Activated CD4-positive, alpha-beta T cell treated with anti-CD3 and anti-CD28 coated beads for 1 hour (primary cell): ENCODE measurements around the gene OTOGL.
"Not testable (repeated sequence)": the region's sequence is repeated elsewhere in the genome, so short reads cannot be mapped to it uniquely, and the experiment has no call there.

Experiments used
- DNase-seq: peaks from one replicate; pipeline ENCODE4 v3.0.0-alpha.2; 2020

OTOGL gene

DNA sequence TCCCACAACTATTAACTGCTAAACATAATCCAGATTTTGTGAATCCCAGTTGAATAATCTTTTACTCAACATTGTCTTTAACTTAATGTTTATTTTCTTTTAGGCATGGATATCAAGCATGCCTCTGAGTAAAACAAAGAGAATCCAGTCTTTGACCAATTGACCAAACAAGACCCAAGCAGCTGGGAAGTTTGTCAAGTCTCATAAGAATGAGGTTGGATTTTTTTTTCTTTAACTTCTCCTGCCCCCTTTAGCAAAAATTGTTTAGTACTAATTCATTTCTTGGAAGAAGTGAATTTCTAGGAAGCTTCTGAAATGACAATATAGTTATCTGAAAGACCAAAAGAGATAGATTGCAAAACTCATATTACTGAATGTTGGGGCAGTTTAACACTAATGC is 89.9 kb downstream of the OTOGL start:
- DNase-seq, result no peak

DNA sequence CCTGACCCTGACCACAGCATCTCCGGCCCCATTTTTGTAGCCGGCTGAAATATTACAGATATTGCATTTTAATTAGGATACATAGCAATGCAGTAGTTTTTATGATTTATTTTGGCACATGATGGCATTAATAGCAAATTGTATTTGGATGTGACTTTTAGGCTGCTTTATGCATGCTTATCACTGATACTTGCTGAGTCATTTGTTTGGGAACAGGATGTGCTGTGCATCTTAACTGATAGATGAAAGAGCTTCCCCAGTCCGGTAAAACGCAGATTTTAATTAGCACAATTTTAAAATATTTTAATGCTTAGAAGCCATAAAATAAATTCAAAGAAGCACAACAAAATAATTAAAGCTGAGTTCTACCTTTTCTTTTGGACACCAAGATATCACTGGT is 90.7 kb downstream of the OTOGL start:
- DNase-seq, result no peak

DNA sequence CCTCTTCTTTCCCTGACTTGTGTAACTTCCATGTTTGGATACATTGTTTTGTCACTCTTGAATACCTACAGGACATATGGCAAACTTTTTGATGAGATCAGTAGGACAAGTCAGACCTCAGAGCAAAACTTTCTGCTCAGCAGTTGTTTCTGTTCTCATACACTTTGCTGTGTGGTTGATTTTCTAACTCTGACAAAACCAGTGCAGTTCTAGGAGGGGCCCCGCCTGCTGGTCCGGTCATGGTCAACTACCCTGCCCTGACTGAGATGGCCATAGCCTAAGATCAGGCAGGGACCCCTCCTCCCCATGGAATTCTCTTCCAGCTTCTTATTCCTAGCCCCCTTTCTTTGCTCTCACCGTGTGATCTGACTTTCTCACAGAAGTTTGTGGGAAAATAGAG is 92.8 kb downstream of the OTOGL start:
- no peak for DNase-seq

DNA sequence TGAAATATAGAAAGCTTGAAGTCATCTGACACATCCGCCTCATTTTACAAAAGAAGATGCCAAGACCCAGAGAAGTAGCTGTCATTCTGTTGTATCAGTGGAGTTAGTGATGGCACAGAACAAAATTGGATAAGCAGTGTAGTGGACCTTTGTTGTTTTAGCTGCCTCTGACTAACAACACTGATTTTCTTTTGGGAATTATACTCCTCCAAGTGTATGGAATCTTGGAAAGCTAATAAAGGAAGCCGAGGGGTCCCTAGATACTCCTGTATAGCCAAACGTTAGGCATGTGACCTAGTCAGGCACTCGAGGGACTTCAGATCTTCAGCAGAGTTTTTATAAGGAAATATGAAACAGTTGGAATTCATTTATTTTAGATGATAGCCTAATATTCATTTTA is 94.5 kb downstream of the OTOGL start:
- DNase-seq, result no peak

DNA sequence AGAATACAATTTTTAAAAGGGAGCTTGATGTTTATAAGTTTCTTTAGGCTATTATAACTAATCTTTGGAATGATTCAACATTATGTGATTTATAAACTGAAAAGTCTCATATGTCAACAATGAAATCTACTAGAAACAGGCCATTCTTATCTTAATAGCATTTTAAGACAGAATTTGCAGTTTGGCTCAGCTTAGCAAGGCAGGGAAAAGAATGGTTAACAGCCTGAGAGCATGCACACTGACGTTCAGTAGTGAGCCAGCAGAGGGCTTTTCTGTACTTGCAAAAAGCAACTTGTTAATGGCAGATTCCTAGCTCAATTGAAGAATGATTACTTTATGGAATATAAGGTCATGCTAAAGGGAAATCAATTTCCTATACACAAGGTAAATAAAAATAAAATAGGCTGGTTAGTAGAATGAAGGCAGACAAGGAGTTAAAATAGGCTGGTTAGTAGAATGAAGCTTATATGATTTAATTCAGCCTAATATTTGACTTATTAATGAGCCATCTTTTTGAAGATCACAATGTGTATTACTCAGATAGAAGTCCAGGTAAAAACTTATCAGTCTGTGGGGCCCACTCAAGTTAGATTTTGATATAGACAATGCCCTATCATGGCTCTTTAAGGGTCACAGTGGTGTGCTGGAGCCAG is 95.9 kb downstream of the OTOGL start:
- no peak for DNase-seq

DNA sequence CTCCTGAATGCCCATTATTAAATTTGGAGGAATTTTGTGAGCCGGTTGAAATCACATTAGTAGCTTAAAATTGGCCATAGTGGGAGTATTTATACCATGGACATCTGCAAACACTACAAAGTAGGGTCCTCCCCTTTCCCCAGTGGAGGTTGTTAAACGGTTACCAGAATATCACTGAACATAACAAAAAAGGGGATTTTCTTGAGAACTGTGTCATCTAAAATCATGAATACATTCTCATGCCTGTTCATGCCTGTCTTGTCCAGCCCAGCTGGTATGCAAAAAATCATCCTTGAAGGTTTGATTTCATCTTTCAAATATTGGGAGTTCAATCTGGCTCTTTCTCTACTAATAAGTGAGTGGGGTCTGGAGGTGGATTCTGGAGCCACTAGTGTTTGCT is 96.4 kb downstream of the OTOGL start:
- DNase-seq, result no peak

DNA sequence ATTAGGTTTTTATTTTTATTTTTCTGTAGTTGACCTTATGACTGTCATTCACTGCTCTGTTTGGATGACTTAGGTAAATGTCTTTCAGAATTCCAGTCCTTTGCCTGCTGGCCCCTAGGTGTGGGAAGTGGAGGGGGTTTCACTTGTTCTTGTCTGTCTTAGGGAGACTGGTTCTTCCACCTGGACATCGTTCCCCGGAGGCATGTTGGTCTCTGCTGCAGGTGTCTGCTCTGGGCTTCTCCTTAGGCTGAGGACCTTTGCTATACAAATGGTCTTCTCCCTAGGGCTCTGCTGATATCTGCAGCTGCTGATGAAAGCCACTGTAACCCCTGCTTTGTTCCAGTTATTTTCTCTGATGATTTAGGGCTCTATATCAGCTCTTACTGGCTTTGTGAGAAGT is 97.1 kb downstream of the OTOGL start:
- no peak for DNase-seq

DNA sequence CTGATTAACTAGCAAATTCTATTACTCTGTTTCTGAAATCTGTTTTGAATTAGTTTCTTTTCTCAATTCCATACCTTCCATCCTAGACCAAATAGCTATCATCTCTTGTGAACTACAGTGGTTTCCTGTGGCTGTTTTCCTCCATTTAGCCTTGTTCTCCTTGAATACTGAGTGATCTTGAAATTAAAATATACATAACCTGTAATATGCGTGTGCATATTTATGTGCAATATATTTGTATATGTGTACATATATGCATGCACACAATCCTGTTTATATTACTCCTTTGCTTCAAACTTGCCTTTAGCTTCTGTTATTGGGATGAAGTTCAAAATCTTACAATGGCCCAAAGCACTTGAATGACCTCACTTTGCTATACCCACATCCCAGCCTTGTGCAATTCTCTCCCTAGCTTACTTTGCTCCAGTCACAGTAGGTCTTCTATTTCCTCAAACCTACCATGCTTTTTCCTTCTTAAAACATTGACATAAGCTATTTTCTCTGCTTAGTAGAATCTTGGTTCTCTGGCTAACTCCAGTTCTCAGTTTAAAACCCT is 99.5 kb downstream of the OTOGL start:
- DNase-seq, result no peak

DNA sequence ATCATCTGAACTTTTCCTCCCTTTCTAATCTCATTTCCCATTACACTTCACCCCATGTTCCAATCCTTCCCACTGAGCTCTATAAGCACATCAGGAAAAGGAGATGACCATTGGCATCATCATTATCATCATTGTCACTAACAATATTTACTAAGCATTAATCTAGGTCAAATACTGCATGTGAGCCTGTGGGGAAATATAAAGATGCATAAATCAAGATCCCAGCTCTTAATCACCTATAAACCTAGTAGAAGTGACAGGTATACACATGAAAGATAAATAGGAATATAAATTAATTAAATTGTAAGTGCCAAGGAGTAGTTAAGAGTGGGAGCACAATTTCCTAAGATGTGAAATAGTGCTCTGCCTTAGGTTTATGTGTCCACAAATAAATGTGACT is 100.6 kb downstream of the OTOGL start:
- DNase-seq, result no peak

DNA sequence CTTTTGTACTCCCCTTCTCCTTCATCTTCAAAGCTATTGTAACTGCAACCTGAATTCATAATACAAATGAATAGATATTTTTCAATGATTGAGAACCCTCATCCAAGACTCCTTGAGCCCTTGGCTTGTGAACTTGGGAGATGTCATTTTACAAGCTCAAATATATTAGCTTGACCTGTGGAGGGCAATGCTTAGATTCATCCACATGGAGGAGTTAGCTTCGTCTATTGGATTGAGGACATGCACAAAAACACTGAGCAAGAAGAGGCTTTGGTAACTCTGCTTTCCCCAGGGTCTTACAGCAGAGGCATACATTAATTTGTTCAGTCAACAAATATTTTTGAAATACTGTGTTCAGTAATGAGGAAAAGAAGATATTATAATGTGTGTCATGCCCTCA is 101.1 kb downstream of the OTOGL start:
- DNase-seq, result no peak

DNA sequence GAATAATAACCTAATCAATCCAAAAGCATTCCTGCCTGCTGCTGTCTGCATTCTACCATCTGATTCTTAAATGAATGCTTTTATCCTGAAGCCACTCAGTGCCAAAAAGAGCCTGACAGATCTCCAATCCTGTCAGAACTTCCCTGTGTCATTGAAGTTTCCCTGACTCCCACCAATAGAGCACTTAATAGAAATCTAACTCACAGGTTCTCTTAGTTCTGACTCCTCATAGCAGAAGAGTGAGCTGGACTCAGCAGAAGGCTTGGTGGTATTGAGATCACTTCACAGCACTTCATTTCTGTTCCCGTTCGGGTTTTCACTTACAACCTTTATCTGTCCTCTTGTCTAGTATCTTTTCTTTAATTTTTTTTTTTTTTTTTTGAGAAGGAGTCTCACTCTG is 102.6 kb downstream of the OTOGL start:
- no peak for DNase-seq

DNA sequence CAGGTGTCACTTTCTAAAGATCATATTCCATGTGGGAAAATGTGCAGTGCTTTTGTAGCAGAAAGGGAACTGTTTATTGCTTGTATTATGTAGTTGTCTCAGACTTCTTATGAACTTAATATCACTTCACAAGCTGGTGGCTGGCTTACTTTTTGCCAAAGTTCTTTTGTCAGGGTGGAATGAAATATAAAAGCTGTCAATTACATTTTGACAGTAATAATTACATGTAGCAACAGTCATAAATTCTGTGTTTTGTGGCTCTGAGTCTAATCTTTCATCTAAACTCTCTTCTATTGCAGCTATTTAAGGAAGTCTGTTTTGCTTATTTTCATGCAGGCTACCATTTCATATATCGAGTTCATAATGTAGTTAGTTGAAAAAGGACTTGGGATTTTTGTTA is 106.6 kb downstream of the OTOGL start:
- no peak for DNase-seq

DNA sequence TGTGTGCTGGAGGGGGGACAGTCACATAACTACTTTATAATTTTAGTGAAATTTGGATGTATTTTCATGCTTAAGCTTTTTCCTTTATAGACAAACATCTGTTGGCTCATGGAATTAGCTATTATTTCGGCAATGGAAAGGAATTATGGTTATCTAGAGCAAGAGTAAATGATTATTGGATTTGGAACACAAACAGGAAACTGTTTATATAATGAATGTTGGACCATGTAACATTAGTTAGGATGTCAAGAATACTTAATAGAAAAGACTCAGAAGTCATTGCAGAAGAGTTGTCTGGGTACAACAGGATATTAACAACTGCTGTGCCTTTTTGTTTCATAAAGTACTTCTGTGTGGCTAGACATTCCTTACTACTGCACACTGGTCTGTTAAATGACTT is 108.7 kb downstream of the OTOGL start:
- no peak for DNase-seq

DNA sequence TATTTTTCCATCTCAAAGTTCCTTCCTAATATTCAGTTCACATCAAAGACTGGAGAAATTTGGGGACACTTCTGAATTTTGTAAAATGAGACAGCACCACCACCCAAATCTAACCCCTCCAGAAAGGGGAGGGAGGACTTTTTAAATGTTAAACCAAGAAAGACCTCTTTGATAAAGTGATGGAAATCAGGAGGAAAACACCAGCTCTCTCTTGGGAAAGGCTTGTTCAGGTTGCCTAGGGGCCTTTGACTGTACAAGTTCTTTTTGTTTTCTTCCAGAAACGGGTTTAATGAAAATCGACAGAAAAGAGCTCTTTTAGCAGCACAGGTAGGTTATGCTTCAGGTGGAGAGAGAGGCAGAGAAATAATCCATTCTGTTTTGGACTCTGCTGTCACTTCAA is 112.3 kb downstream of the OTOGL start:
- DNase-seq, result no peak

DNA sequence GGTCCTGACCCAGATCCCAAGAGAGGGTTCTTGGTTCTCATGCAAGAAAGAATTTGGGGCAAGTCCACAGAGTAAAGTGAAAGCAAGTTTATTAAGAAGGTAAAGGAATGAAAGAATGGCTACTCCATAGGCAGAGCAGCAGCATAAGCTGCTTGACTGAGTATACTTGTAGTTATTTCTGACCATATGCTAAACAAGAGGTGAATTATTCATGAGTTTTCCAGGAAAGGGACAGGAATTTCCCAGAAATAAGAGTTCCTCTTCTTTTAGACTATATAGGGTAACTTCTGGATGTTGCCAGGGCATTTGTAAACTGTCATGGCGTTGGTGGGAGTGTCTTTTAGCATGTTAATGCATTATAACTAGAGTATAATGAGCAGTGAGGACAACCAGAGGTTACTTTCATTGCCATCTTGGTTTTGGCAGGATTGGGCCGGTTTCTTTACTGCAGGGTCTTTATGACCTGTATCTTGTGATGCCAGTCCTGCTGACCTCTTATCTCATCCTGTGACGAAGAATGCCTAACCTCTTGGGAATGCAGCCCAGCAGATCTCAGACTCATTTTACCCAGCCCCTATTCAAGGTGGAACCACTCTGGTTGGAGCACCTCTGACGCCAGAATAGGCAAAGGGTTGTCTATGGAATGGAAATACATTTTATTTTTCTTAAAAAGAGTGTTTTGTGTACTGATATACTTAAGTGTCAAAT is 113.8 kb downstream of the OTOGL start:
- no peak for DNase-seq

DNA sequence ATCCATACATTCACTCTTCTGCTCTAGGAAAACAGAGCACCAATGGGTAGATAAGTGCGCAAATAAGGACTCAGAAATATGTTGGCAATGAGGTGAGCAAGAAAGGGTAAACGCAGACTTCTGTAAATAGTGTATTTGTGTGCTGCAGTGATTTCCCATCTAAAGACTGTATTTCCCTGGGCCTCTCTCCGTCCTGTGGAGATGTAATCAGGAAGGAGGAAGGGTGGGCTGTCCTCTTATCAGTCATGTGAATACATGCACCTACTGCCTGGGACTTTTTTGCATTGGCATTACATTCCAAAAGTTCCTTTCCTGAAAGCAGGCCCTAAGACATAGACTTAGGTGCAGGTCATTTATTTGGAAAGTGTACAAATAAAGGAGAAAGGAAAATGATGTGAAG is 114.5 kb downstream of the OTOGL start:
- no peak for DNase-seq

DNA sequence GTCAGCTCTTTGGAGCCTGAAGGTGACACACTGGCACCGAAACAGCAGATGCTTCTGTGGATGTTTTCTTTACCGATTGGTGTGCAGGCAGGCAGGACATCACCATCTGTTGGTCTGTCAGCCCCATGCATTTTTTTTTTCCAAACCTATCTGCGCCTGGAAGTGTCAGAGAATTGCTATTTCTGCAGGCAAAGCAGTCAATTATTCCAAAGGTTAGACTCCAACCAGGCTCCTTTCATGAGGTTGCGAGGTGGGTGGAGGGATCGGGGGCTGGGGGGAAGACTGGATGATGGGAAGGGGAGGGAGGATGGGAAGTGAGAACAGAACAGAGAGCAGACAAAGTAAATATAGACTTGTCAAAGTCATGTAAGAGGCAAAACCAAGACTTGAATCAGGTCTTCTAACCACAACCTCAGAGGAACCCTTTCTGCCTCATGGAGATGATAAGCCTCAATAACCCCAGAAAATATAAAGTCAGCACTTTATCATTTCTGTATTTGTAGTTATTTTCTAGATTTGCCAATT is 117.7 kb downstream of the OTOGL start:
- no peak for DNase-seq

DNA sequence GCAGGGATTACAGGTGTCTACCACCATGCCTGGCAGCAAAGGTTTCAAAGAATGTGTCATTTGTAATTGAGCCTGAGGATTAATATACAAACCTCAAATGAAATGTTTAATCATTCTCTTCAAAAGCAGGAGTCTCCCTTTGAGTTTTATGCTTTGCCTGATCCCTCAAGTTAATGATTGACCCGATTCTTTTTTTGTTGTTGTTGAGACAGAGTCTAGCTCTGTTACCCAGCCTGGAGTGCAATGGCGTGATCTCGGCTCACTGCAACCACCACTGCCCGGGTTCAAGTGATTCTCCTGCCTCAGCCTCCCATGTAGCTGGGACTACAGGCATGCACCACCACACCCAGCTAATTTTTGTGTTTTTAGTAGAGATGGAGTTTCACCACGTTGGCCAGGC is 119.6 kb downstream of the OTOGL start:
- not testable (repeated sequence) for DNase-seq

DNA sequence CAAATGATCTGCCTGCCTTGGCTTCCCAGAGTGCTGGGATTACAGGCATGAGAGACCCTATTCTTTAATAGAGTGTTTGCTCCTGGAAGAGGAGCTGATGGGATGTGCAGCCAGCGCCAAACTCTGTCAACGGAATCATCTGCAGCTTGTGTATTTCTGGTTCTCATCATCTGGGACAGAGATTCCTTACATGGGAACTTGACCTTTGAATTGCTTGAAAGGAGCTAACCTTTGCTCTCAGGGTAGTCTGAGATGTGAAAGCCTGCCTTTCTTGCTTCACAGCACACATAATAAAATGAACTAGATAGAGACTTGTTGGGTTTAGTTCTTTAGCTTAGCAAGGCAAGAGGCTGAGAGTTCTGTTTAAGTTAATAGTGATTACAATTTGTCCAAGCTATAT is 120.0 kb downstream of the OTOGL start:
- no peak for DNase-seq

DNA sequence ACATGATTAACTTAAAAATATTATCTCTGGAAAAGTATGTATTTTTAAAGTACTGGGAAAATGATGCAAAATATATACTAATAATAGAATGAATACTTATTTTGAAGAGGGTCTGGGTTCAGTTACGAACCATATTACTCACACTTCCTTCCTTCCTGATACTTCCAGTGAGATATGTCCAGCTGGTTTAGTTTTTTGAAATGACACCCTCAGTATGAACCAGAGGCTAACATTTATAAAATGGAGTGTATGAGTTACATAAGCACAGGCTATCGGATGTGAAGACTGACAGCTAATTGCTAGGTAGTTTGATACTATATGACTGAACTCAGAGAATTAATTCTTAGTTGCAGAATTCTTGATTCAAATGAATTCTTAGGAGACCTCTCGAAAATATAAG is 122.9 kb downstream of the OTOGL start:
- DNase-seq, result no peak

DNA sequence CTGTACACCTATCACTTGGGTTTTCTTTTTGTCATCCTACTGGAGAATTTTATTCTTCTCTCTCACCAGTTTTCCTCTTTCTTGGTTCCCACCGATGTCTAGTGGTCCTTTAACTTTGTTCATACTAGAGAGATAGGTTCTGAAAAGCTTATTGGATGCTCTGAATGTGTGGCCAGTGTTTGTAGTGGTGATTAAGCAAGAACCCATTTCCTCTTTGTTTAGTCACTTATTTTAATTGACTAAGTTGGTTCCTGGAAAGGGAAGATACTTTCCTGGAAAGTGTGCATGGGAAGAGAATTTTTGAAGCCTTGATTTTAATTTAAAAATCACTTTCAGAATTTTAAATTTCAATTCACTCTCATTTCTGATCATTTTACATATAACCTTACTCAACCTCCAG is 127.2 kb downstream of the OTOGL start:
- no peak for DNase-seq

DNA sequence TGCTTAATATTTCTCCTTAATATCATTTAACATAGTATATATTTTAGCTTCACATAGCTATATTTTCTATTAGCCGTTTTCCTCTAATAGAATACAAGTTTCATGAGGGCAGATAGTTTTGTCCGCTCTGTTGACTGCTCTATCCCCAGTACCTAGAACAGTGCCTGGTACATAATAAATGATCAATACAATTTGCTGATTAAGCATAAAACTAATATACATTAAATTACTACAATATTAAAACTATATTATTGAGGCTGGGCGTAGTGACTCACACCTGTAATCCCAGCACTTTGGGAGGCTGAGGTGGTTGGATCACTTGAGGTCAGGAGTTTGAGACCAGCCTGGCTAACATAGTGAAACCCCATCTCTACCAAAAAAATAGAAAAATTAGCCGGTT is 128.6 kb downstream of the OTOGL start:
- not testable (repeated sequence) for DNase-seq

DNA sequence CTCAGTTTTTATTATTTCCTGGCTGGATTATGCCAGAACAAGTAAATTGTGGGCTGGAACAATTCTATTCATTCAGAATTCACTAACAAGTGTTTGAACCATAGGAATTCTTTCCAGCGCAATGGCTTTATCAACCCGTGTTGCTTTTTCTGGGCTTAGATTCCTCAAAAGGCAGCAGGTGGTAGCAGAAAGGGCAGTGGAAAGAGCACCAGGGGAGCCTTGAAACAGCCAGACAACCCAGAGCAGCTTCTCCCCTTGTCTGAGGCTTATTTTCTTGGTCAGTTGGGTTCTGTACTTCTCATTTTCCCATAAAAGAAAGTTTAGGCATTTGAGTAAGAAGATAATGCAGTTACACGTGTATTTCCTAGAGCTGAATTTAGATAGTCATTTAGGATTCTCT is 130.7 kb downstream of the OTOGL start:
- no peak for DNase-seq

DNA sequence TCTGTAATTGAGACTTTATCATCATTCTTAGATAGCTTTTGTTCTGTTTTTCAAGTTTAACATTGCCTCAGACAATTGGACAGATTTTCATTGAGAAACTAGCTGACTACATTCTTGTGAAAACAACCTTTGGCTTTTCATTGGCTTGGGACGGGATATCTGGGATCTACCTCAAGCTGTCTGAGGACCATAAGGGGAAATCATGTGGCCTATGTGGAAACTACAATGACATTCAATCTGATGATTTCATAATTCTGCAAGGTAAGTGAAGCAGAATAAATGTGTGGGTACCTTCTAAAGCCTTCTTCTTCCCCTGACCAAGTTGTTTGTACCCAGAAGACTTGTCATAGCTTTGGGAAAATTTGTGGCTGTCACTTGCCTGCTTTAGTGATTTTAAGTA is 133.5 kb downstream of the OTOGL start:
- DNase-seq, result no peak

DNA sequence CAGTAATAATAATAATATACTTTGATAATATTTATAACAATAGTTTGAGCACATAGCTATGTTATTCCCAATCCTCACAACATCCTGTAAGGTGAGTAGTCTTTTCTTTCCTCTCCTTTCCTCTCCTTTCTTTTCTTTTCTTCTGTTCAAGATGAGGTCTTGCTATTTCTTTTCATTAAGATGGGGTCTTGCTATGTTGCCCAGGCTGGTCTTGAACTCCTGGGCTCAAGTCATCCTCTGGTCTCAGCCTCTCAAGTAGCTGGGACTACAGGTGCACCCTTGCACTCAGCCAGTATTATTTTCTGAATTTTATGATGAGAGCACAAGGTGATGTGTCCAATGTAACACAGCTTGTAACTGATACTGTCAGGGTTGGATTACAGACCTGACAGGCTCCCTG is 134.6 kb downstream of the OTOGL start:
- no peak for DNase-seq
